RWPE1 (cell line): ENCODE results near the gene SAAL1.

Source experiments
- CTCF ChIA-PET: fragments of 350-600 bp; sonication (Branson Sonifier 250); formaldehyde crosslinking; extraction: SDS; loops from one replicate; lab custom pipeline; 2021; lab: Yijun Ruan, JAX
- POLR2A ChIA-PET: fragments of 400-600 bp; formaldehyde crosslinking; extraction: SDS; loops from one replicate; lab custom pipeline; 2020; ENCODE audit warnings: antibody characterized with exemption; ENCODE audit not compliant: low non-redundant PET; lab: Yijun Ruan, JAX
- DNase-seq: peaks from one replicate; pipeline ENCODE4 v3.0.0; 2012; ENCODE audit warnings: low spot score
- H3K27ac ChIP-seq: fragments of 450-650 bp; 2 replicates; pipeline ENCODE4 v1.5.1; 2017
- TF ChIP-seq, protein P1 (sequence below): fragments of 450-650 bp; conservative IDR thresholded peaks from 2 replicates; pipeline ENCODE4 v1.5.1; 2017; ENCODE audit warnings: low read depth, mild to moderate bottlenecking

The SAAL1 gene

DNA sequence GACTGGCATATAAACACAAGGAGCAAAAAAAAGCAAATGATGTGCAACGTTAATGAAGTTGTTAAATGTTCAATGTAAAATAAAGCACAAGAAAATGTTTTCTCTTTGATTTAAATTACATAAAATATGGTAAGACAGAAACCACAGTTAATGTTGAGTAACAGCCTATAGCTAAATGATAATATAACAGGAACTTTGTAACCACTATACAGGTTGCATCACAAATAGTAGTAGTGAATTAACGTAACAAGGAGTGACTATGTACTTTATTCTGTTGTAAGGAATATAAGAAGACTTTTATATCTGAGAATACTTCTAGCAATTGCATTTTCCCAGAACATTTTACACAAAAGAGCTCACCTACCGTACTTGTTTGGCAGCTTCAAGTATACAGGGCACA is 16.9 kb downstream of the SAAL1 start:
- no peak overlapping the region for H3K27ac ChIP-seq
- no peak for DNase-seq
- ChIA-PET CTCF (interaction anchor here (1.0 to 1.9 kb wide), 2 partner anchors 27 to 57 kb away, joined by 3 to 6 read pairs; no protein-coding TSS in a partner anchor), POLR2A (no interaction called here)
- TF ChIP-seq, protein P1, sequence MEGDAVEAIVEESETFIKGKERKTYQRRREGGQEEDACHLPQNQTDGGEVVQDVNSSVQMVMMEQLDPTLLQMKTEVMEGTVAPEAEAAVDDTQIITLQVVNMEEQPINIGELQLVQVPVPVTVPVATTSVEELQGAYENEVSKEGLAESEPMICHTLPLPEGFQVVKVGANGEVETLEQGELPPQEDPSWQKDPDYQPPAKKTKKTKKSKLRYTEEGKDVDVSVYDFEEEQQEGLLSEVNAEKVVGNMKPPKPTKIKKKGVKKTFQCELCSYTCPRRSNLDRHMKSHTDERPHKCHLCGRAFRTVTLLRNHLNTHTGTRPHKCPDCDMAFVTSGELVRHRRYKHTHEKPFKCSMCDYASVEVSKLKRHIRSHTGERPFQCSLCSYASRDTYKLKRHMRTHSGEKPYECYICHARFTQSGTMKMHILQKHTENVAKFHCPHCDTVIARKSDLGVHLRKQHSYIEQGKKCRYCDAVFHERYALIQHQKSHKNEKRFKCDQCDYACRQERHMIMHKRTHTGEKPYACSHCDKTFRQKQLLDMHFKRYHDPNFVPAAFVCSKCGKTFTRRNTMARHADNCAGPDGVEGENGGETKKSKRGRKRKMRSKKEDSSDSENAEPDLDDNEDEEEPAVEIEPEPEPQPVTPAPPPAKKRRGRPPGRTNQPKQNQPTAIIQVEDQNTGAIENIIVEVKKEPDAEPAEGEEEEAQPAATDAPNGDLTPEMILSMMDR = no peak

DNA sequence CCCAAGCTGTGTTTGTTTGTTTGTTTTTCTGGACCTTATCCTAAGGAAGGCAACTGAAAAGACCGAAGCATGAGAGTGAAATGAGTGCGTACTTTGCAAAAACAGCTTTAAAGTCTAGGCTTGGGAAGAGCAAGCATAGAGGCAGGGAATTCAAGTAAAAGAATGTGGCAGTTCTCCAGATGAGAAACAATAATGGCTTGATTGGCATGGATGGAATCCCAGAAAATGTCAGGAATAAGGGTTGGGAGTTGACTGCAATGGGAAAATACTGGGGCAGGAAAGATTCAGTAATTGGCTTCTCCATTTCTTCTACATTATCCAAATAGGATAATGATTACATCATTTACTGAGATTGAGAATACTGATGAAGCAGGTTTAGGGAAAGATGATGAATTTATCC is 17.5 kb downstream of the SAAL1 start:
- no peak for DNase-seq

DNA sequence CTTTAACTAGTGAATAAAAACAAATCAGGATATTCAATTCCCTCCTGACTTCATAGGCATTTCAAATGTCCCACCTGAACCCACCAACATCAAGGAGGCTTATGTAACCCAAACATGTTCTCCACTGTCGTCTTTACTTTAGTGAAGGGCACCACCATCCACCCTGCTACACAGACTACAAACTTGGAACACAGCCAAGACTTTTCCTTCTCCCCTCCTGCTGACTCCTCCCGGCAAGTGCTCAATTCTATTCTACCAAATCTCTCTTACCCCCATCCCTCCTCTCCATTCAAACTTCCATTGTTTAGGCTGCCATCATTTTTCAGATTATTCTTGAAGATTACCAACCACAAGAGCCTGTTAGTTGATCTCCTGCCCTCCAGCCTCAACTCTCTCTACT is 24.3 kb downstream of the SAAL1 start:
- ChIA-PET CTCF (no interaction called here), POLR2A (no interaction called here)
- TF ChIP-seq, protein P1 = no peak
- DNase-seq = no peak
- H3K27ac ChIP-seq = no peak overlapping the region

More for the DNA sequence above, 17.5 kb downstream of the SAAL1 start:
- H3K27ac ChIP-seq = no peak overlapping the region
- TF ChIP-seq, protein P1 = no peak
- POLR2A ChIA-PET = no interaction called here
- CTCF ChIA-PET = no interaction called here

DNA sequence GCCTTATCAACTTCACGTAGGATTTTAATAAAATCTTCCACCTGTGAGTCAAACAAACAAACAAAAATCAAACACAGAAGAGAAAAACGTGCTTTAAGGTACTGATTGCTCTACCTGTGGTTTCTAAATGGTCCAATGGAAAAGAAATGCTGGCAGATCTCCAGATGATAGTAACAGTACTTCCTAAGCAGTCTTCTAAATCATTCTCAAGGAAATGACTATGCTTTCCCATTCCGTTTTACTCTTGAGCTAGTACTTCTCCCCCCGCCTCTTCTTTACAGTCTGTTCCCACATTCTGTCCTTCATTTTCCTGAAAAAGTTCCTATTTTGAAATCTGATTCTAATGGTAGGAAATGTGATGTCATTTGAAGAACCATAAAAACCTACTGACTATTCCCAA is 25.4 kb downstream of the SAAL1 start:
- TF ChIP-seq, protein P1 = no peak
- ChIA-PET POLR2A (no interaction called here), CTCF (interaction anchor here (1.0 kb wide), 1 partner anchor 25 kb away, joined by 3 read pairs; the partner anchor contains the start of gene SAAL1)
- no peak for DNase-seq
- H3K27ac ChIP-seq = no peak overlapping the region

DNA sequence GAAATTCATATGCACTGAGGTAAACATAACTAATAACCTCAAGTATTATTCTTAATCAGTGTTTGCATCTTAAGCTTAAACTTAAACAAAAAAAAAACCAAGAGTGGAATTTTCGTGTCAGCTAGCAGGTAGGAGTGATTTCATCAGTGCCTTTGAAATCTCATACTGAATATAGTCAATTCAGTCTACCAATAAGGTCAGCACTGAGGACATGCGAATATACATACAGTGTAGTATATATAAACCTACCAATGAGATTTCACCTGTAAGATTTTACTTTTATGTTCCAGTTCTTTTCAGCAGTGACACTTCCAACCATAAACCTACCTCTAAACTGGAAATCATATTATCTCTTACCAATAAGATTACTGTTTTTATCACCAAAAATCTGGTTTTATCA is 27.0 kb downstream of the SAAL1 start:
- ChIA-PET POLR2A (interaction anchor here (0.6 kb wide), 2 partner anchors 22 to 27 kb away, joined by 3 read pairs; partner anchors contain the start of gene SAAL1), CTCF (no interaction called here)
- DNase-seq = no peak
- TF ChIP-seq, protein P1 = no peak
- H3K27ac ChIP-seq = no peak overlapping the region

DNA sequence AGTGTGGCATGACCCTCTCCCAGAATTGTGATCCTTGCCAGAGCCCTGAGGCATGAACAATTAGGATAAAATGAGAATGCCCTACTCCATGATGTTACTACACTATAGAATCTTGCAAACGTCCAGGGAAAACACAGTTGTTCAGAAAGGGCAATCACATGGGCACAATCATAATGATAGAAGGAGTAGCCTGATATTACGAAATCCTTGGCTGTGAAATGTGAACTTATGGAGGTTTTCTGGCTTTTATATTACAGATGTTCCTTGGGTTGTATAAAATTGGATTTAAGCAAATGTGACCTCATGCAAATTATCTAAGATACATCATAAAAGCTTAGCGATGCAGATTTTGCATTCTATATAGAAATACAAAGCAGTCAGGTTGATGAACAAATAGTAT is 30.4 kb downstream of the SAAL1 start:
- H3K27ac ChIP-seq = no peak overlapping the region
- ChIA-PET POLR2A (no interaction called here), CTCF (interaction anchor here (0.6 to 0.7 kb wide), 2 partner anchors 31 to 1271 kb away, joined by 4 to 5 read pairs; no protein-coding TSS in a partner anchor)
- TF ChIP-seq, protein P1 = no peak
- no peak for DNase-seq
